GM19395 (cell line): ENCODE measurements around the gene PARD3B.

Source experiments
- ATAC-seq: cut with Tn5 transposase; IDR thresholded peaks from one replicate; pipeline ENCODE4 v1.9.1; 2021; ENCODE audit warnings: mild to moderate bottlenecking, moderate library complexity; ENCODE audit not compliant: unreplicated experiment

PARD3B gene

GRCh38 chr2:204933735-204934374 is 388.6 kb downstream of the PARD3B start:
- ATAC-seq, result no peak

GRCh38 chr2:204944927-204945326 is 399.7 kb downstream of the PARD3B start:
- ATAC-seq, result no peak

DNA sequence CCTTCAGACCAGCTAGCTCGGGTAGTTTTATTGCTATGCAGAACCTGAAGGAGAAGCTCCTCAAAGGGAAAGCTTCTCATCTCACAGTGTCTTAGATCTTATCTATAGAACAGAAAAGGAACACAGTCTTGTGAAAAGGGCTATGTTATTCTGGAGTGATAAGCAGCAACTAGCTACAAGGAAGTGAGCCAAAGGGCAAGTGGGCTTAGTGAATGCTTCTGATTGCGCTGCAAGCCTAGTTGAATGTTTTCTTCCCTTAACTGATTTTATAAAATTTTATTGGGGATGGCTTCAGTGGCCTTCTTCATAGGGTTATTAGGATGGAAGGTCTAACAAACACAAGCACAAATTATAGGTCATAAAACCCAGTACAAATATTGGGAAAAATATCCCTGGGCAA is 400.1 kb downstream of the PARD3B start:
- ATAC-seq, result no peak

GRCh38 chr2:204946892-204947291 is 401.6 kb downstream of the PARD3B start:
- ATAC-seq, result no peak

GRCh38 chr2:204947405-204947804 is 402.1 kb downstream of the PARD3B start:
- ATAC-seq, result no peak

DNA sequence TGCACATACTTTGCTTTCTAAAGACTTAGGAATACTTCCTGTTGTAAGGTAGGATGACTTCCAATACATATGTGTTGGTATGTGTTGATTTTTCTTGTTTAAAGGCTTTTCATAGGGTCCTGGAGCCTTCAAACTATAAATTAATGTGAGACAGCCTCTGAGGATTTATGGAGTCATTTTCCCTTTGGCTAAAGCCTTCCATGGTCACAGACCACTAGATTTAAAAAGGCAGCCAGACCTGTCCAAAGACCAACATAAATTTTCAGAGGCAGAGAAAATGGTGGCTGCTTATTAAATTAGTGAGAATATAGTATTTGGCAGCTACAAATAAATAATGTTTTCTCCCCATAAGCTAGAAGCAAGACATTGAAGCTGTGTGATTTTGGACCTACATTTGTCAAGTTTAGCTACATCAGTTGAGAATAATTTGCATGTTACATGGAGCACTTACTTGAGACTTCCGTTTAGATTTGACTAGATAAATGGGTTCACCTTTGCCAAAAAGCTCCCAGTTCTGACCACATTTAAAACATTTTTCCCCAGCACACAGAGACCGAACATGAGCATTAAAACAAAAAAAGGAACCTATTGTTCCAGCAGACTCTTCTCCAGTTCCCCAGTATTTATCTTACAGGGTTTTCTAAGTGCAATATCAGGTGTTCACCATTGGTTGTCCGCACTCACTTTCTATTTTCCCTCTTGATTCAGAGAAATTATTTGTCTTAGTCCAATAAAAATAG is 402.9 kb downstream of the PARD3B start:
- no peak for ATAC-seq

DNA sequence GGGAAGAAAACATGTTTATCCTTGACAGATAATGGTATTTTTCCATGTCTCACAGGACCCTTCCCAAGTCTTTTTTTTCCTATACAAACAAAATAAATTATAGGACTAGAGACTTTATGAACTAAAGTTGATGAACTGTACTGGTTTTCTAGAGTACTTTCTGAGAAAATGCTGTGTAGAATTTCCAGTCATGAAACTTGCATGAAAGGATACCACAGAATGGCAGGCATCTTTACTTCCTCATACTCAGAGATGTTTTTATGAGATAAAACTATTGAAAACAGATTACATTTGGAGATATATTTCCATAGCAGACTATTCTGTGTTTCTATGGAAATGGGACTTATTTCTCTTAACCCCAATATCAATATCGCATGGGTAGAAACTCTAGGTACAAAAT is 403.5 kb downstream of the PARD3B start:
- ATAC-seq, result no peak

DNA sequence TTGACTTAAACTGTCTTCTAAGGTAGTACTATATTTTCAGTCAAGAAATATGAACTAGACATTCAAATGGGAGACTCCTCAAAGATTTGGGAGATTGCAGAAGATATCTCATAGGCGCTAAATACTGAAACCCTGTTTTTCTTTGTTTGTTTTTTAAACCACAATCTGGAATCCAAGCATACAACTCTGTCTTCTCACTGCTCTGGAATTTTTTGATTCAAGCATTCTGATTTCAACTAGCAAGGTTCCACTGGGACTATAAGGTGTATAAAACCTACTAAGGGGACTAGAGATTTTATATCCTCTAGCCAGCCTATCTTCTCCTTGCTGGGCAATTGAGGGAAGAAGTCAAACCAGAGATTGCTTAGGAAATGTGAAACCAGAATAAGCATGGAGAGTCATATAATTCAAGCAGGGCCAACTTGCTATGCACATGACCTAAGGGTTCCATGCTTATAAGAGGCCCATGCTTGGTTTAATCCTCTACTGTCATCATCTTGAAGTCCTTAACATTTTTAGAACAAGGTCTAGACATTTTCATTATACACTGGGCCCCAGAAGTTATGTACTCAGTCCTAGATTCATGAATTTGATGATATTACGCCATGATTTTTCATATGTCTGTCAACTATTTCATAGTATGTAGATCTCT is 405.5 kb downstream of the PARD3B start:
- no peak for ATAC-seq

GRCh38 chr2:204958371-204958770 is 413.1 kb downstream of the PARD3B start:
- no peak for ATAC-seq

- no peak for ATAC-seq
Measured at GRCh38 chr2:204964414-204964813, 419.1 kb downstream of the PARD3B start.

DNA sequence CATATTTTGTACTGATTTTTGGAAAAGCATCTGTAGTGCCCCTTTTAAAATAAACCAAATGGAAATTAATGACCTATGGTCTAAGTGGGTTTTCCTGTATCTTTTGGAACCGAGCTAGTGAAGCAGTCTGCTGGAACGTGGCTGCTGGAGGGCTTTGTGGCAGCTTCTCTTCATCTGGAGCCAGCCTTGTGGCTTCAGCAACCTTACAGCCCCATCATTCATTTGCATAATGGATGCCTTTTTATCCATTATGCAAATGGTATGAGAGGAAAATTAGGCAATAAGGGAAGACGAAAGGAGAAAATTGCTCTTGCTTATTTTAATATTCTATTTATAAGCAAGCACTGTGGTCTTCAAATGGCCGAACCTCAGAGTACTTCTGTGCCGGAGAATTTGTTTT is 421.0 kb downstream of the PARD3B start:
- no peak for ATAC-seq

DNA sequence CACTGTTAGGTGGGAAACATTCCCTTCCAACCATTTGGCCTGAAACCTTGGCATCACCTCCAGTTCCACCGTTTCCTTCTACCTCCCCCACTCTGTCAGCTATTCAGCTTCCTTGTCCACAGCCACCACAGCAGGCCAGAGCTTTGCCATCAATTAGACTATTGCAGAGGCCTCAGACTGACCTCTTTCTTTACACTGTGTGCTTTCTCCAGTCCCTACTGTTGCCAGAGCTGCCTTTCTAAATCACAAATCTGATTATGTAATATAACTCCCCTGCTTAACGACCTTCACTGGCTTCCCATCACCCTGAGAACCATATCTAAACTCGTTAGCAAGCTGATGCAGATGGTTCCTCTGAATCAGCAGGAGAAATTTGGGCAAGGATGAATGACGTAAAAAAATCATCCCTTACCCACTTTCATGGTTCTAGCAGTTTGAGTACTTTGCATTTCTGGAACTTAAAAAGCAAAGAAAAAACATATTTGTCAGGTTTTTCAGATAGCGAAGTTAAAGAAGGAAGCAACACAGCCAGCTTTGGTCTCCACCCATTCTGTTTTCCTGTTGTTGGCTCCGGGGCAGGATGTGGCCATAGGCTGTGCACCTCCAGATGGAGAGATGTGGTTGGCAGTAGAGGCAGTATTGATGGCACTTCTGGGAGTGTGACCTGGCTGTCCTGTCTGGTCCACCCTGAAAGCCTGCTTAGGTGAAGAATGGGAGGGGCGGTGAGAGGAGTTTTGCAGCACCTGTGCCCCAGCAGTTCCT is 422.1 kb downstream of the PARD3B start:
- no peak for ATAC-seq

DNA sequence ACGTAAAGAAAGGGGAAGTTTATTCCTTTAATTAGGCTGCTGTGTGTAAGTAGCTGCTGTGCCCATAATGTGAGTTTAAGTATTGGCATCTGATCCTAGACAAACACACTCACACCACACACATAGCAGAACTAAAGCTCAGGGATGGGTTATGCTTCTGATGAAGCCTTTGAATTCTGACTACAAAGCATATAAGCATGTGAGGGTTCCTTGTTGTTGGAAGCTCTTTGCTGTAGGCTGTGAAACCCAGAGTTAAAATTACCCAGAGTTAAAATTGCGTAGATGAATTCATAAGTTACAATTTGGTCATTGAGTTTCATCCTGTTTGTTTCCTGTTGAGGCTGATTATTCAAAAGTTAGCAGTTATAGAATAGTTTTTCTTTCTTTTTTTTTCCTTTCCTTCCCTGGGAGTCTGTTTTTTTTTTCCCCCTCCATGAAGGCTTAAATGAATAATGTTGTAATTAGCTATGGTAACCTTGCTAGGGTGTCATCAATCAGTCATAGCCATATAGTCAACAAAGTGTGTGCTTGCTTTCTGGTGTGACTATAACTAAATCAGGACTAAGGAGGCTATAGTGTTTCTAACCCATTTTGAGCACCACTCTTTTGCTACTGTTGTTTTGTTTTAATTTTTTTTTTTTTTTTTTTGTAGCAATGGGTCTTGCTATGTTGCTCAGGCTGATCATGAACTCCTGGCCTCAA is 426.1 kb downstream of the PARD3B start:
- ATAC-seq, result no peak

GRCh38 chr2:204972161-204972560 is 426.9 kb downstream of the PARD3B start:
- no peak for ATAC-seq

GRCh38 chr2:204972606-204973336 is 427.5 kb downstream of the PARD3B start:
- ATAC-seq, result no peak

DNA sequence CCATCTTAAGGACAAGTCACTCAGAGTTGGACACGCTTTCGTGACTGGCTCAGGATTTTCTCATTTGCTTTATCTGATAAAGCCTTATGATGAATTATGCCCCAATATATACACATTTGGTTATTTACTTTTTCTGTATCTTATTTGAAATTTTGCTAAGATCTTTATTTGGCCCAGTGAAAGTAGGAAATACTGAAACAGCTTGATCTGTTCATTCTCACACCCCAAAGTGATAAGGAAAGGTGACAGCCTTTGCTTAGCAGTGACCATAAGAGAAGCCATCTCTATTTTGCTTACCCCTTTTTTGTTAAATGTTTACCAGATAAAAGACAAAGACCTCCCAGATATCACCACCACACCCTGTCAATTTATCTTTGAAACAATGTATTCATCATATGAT is 428.3 kb downstream of the PARD3B start:
- ATAC-seq, result no peak

- no peak for ATAC-seq
Measured at GRCh38 chr2:204974487-204974886, 429.2 kb downstream of the PARD3B start.

- ATAC-seq, result no peak
Measured at GRCh38 chr2:204977914-204978313, 432.6 kb downstream of the PARD3B start.

- no peak for ATAC-seq
Measured at GRCh38 chr2:204982303-204982702, 437.0 kb downstream of the PARD3B start.

- no peak for ATAC-seq
Measured at GRCh38 chr2:204984518-204984917, 439.2 kb downstream of the PARD3B start.
